DMS79 (cell line): Measurements from ENCODE around the gene FRAS1.

Source experiments
- DNase-seq: peaks from one replicate; lab custom pipeline; 2025; lab: John Stamatoyannopoulos, UW

Gene FRAS1

GRCh38 chr4:78551420-78552351 lies 494.6 kb downstream of the FRAS1 start, which contains the start of gene ANXA3:
Gene ANXA3 (plus strand): TSS chr4:78551770. CDS start chr4:78554474, 2,704 bp downstream.
- DNase-seq, result no peak

GRCh38 chr4:78552389-78553042 lies 495.4 kb downstream of the FRAS1 start:
- no peak for DNase-seq

- no peak for DNase-seq
Measured at GRCh38 chr4:78553043-78553396, 495.9 kb downstream of the FRAS1 start.

- DNase-seq, result no peak
Measured at GRCh38 chr4:78553529-78554060, 496.5 kb downstream of the FRAS1 start.

GRCh38 chr4:78556665-78557064 lies 499.5 kb downstream of the FRAS1 start:
- no peak for DNase-seq

- DNase-seq, result no peak
Measured at GRCh38 chr4:78557841-78558240, 500.7 kb downstream of the FRAS1 start.

GRCh38 chr4:78558410-78558809 lies 501.3 kb downstream of the FRAS1 start:
- no peak for DNase-seq

- no peak for DNase-seq
Measured at GRCh38 chr4:78560296-78560963, 503.3 kb downstream of the FRAS1 start.

- no peak for DNase-seq
Measured at GRCh38 chr4:78561677-78562076, 504.6 kb downstream of the FRAS1 start.

GRCh38 chr4:78562687-78563086 lies 505.6 kb downstream of the FRAS1 start:
- no peak for DNase-seq

- no peak for DNase-seq
Measured at GRCh38 chr4:78565971-78566372, 508.8 kb downstream of the FRAS1 start.

GRCh38 chr4:78566834-78567499 lies 509.8 kb downstream of the FRAS1 start:
- no peak for DNase-seq

GRCh38 chr4:78567500-78568060 lies 510.5 kb downstream of the FRAS1 start:
- DNase-seq, result no peak

GRCh38 chr4:78568640-78569305 lies 511.6 kb downstream of the FRAS1 start:
- no peak for DNase-seq

GRCh38 chr4:78569306-78569821 lies 512.2 kb downstream of the FRAS1 start:
- no peak for DNase-seq

- no peak for DNase-seq
Measured at GRCh38 chr4:78570117-78570516, 513.0 kb downstream of the FRAS1 start.

- no peak for DNase-seq
Measured at GRCh38 chr4:78571804-78572203, 514.7 kb downstream of the FRAS1 start.

GRCh38 chr4:78578674-78579425 lies 521.7 kb downstream of the FRAS1 start:
- no peak for DNase-seq

- DNase-seq, result no peak
Measured at GRCh38 chr4:78581618-78582017, 524.5 kb downstream of the FRAS1 start.
